ENCODE data around the gene PARD3B.

PARD3B gene

GRCh38 chr2:204796581-204796980, 251.3 kb downstream of the PARD3B start:
- no peak overlapping the region for H2AFZ ChIP-seq (ENCODE audit: low read depth, low read length)
- ATAC-seq (ENCODE audit: insufficient read depth, low read depth), result no peak

GRCh38 chr2:204799791-204800190, 254.5 kb downstream of the PARD3B start:
- no peak overlapping the region for H3K4me3 ChIP-seq (ENCODE audit: low read depth in 1 of 2, low read length in 2 of 2)
- no peak overlapping the region for H3K4me2 ChIP-seq (ENCODE audit: insufficient read depth, low read length)
- no peaks in the 10 kb centered on the region for H3K36me3 ChIP-seq (ENCODE audit: insufficient read depth, low read length)
- TF ChIP-seq EZH2 (IDR thresholded peaks at IDR 0.05; ENCODE audit: borderline replicate concordance, low read depth, low read length, severe bottlenecking), result no peak
- TF ChIP-seq CTCF (IDR thresholded peaks at IDR 0.05; ENCODE audit: borderline replicate concordance, extremely low read depth, low read length, poor library complexity, severe bottlenecking), result no peak
- H3K27me3 ChIP-seq (ENCODE audit: insufficient read depth, low read length, poor library complexity), result no peaks in the 10 kb centered on the region
- H3K4me1 ChIP-seq (ENCODE audit: insufficient read depth, low read length), result no peaks in the 10 kb centered on the region; the same call in 1 of the 2 replicates
- H3K79me2 ChIP-seq (ENCODE audit: insufficient read depth, low read length), result no peaks in the 10 kb centered on the region
- no peaks in the 10 kb centered on the region for H4K20me1 ChIP-seq (ENCODE audit: insufficient read depth, low read length)
- ATAC-seq (ENCODE audit: insufficient read depth, low read depth) (no peak), DNase-seq (no peak)
- no peak overlapping the region for H3K9ac ChIP-seq (ENCODE audit: low read depth, low read length)
- no peak overlapping the region for H2AFZ ChIP-seq (ENCODE audit: low read depth, low read length)
- no peaks in the 10 kb centered on the region for H3K9me3 ChIP-seq (ENCODE audit: insufficient read depth, low read length, severe bottlenecking)
- no peak overlapping the region for H3K27ac ChIP-seq (ENCODE audit: low read length)

More at GRCh38 chr2:204796581-204796980, 251.3 kb downstream of the PARD3B start:
- DNase-seq, result no peak
- no peak overlapping the region for H3K4me2 ChIP-seq (ENCODE audit: insufficient read depth, low read length)
- H3K27ac ChIP-seq (ENCODE audit: low read length), result no peak overlapping the region
- no peak overlapping the region for H3K9ac ChIP-seq (ENCODE audit: low read depth, low read length)
- H3K4me3 ChIP-seq (ENCODE audit: low read depth in 1 of 2, low read length in 2 of 2), result no peak overlapping the region
- H3K79me2 ChIP-seq (ENCODE audit: insufficient read depth, low read length), result no peaks in the 10 kb centered on the region
- no peaks in the 10 kb centered on the region for H3K4me1 ChIP-seq (ENCODE audit: insufficient read depth, low read length)
- no peaks in the 10 kb centered on the region for H3K36me3 ChIP-seq (ENCODE audit: insufficient read depth, low read length)
- no peaks in the 10 kb centered on the region for H4K20me1 ChIP-seq (ENCODE audit: insufficient read depth, low read length)
- TF ChIP-seq EZH2 (IDR thresholded peaks at IDR 0.05; ENCODE audit: borderline replicate concordance, low read depth, low read length, severe bottlenecking) (no peak), CTCF (IDR thresholded peaks at IDR 0.05; ENCODE audit: borderline replicate concordance, extremely low read depth, low read length, poor library complexity, severe bottlenecking) (no peak)
- H3K27me3 ChIP-seq (ENCODE audit: insufficient read depth, low read length, poor library complexity), result no peaks in the 10 kb centered on the region
- H3K9me3 ChIP-seq (ENCODE audit: insufficient read depth, low read length, severe bottlenecking), result no peaks in the 10 kb centered on the region

- H3K79me2 ChIP-seq (ENCODE audit: insufficient read depth, low read length), result no peaks in the 10 kb centered on the region
- no peaks in the 10 kb centered on the region for H3K27me3 ChIP-seq (ENCODE audit: insufficient read depth, low read length, poor library complexity)
- H3K9me3 ChIP-seq (ENCODE audit: insufficient read depth, low read length, severe bottlenecking), result no peaks in the 10 kb centered on the region
- H3K4me2 ChIP-seq (ENCODE audit: insufficient read depth, low read length), result no peak overlapping the region
- H3K36me3 ChIP-seq (ENCODE audit: insufficient read depth, low read length), result no peaks in the 10 kb centered on the region
- H3K27ac ChIP-seq (ENCODE audit: low read length), result no peak overlapping the region
- H3K9ac ChIP-seq (ENCODE audit: low read depth, low read length), result no peak overlapping the region
- TF ChIP-seq CTCF (IDR thresholded peaks at IDR 0.05; ENCODE audit: borderline replicate concordance, extremely low read depth, low read length, poor library complexity, severe bottlenecking), result no peak
- no peak for TF ChIP-seq EZH2 (IDR thresholded peaks at IDR 0.05; ENCODE audit: borderline replicate concordance, low read depth, low read length, severe bottlenecking)
- H3K4me1 ChIP-seq (ENCODE audit: insufficient read depth, low read length), result no peaks in the 10 kb centered on the region; the same call in 1 of the 2 replicates
- no peak overlapping the region for H2AFZ ChIP-seq (ENCODE audit: low read depth, low read length)
- no peak for DNase-seq
- no peaks in the 10 kb centered on the region for H4K20me1 ChIP-seq (ENCODE audit: insufficient read depth, low read length)
- no peak for ATAC-seq (ENCODE audit: insufficient read depth, low read depth)
- H3K4me3 ChIP-seq (ENCODE audit: low read depth in 1 of 2, low read length in 2 of 2), result no peak overlapping the region
Measured at GRCh38 chr2:204808494-204808893, 263.2 kb downstream of the PARD3B start.

All from DND-41 (cell line).